ENCODE measurements around the gene TMEM43. TPM values are rescaled to one million over a fixed set of nuclear protein-coding genes. Genes with fewer than 3 reads are reported as not detected.
A peak's percentile ranks its signal among the peaks of the same experiment; 100 is the strongest.

The TMEM43 gene
- total RNA-seq, 4 donors from 2014 or later, result 64.0 to 140 (median 76.3) TPM

GRCh38 chr3:14110699-14111098, 14.2 kb upstream of the TMEM43 start:
- Histone ChIP-seq H3K4me1 (peaks cover 0 to 16% (median 0%) of the 10 kb centered on the region in 3 donors), H3K4me3 (no peak overlapping the region), H3K9me3 (no peaks in the 10 kb centered on the region), H3K27me3 (no peaks in the 10 kb centered on the region), H3K36me3 (peaks cover 0 to 55% (median 11%) of the 10 kb centered on the region in 3 donors), H3K27ac (no peak overlapping the region)
- DNase-seq, result no peak
- intact Hi-C loops (cut with DNase I), result loop anchor here (10.0 kb wide), 1 partner anchor 216 kb away; no protein-coding TSS in a partner anchor
- no peak for TF ChIP-seq CTCF (IDR thresholded peaks at IDR 0.05)
- TF ChIP-seq POLR2A (IDR thresholded peaks at IDR 0.05), result no peak
- WGBS, 2 donors, result 86 to 88% methylated on average over 4 of the region's 4 CpGs

GRCh38 chr3:14113965-14114635, 10.8 kb upstream of the TMEM43 start:
- Histone ChIP-seq H3K4me3 (no peak overlapping the region), H3K9me3 (no peaks in the 10 kb centered on the region), H3K27ac (no peak overlapping the region), H3K27me3 (no peaks in the 10 kb centered on the region), H3K4me1 (peaks cover 4 to 33% (median 11%) of the 10 kb centered on the region in 3 donors), H3K36me3 (peaks cover 0 to 62% (median 16%) of the 10 kb centered on the region in 3 donors)
- TF ChIP-seq POLR2A (IDR thresholded peaks at IDR 0.05), result no peak
- peak in 3 of 6 experiments; percentile 25 to 50 (median 45) for TF ChIP-seq CTCF (IDR thresholded peaks at IDR 0.05)
- no peak for DNase-seq
- intact Hi-C loops (cut with DNase I), result loop anchor here (10.0 kb wide), 1 partner anchor 219 kb away; no protein-coding TSS in a partner anchor
- WGBS, 2 donors, result 94 to 95% methylated on average over 6 to 7 of the region's 7 CpGs

- Histone ChIP-seq H3K4me1 (peaks cover 7 to 60% (median 16%) of the 10 kb centered on the region in 3 donors), H3K9me3 (no peaks in the 10 kb centered on the region), H3K27me3 (no peaks in the 10 kb centered on the region), H3K27ac (peak overlapping the region in 2 of 4 donors; percentile 70 to 73), H3K4me3 (no peak overlapping the region), H3K36me3 (peaks cover 0 to 53% (median 16%) of the 10 kb centered on the region in 3 donors)
- no peak for DNase-seq
- TF ChIP-seq POLR2A (IDR thresholded peaks at IDR 0.05) (no peak), CTCF (IDR thresholded peaks at IDR 0.05) (no peak)
- intact Hi-C loops (cut with DNase I), result loop anchor here (10.0 kb wide), 1 partner anchor 223 kb away; no protein-coding TSS in a partner anchor
- WGBS, 2 donors, result 75 to 84% methylated on average over 10 of the region's 10 CpGs
Observed at GRCh38 chr3:14117468-14118399, 7.1 kb upstream of the TMEM43 start.

- Histone ChIP-seq H3K36me3 (peaks cover 0 to 43% (median 16%) of the 10 kb centered on the region in 3 donors), H3K27ac (peak overlapping the region; percentile 47 to 73 (median 67)), H3K9me3 (no peaks in the 10 kb centered on the region), H3K4me1 (peaks cover 16 to 67% (median 26%) of the 10 kb centered on the region in 3 donors), H3K4me3 (no peak overlapping the region), H3K27me3 (no peaks in the 10 kb centered on the region)
- TF ChIP-seq POLR2A (IDR thresholded peaks at IDR 0.05) (no peak), CTCF (IDR thresholded peaks at IDR 0.05) (no peak)
- intact Hi-C loops (cut with DNase I), result loop anchor here (10.0 kb wide), 1 partner anchor 224 kb away; no protein-coding TSS in a partner anchor
- DNase-seq, result no peak
- 54 to 60% methylated on average over 11 to 12 of the region's 13 CpGs for WGBS, 2 donors
Observed at GRCh38 chr3:14118400-14119381, 6.2 kb upstream of the TMEM43 start.
